Activated CD8-positive, alpha-beta T cell treated with anti-CD3 and anti-CD28 coated beads, Interleukin-2, amount 10 ng/mL, durations not matched to agents 7 days and 5 days (primary cell): ENCODE results near the gene OR10G4. TPM values are rescaled to one million over a fixed set of nuclear protein-coding genes. Genes with fewer than 3 reads are reported as not detected.

Experiments
- ATAC-seq: fragments of 150-1000 bp; cut with Tn5 transposase; one replicate; pipeline ENCODE4 v1.10.0; 2021; ENCODE audit warnings: moderate library complexity
- CTCF ChIA-PET: fragments of 350-600 bp; sonication (Branson Sonifier 250); formaldehyde crosslinking; loops from one replicate; lab custom pipeline; 2021; ENCODE audit warnings: antibody characterized with exemption; lab: Charles Lee
- POLR2A ChIA-PET: fragments of 350-600 bp; sonication (Branson Sonifier 250); formaldehyde crosslinking; loops from one replicate; lab custom pipeline; 2021; ENCODE audit warnings: antibody characterized with exemption; lab: Charles Lee
- DNase-seq: peaks from one replicate; pipeline ENCODE4 v3.0.0-alpha.2; 2020
- H3K27ac Mint-ChIP-seq: one replicate; pipeline ENCODE4 v1.8.0; 2021; ENCODE audit warnings: mild to moderate bottlenecking, mixed read lengths
- H3K27me3 Mint-ChIP-seq: one replicate; pipeline ENCODE4 v1.8.0; 2021; ENCODE audit warnings: low read depth, mixed read lengths
- H3K36me3 Mint-ChIP-seq: one replicate; pipeline ENCODE4 v1.8.0; 2021; ENCODE audit warnings: low read depth, mixed read lengths
- H3K4me1 Mint-ChIP-seq: one replicate; pipeline ENCODE4 v1.8.0; 2021; ENCODE audit warnings: low read depth, mixed read lengths
- H3K4me3 Mint-ChIP-seq: one replicate; pipeline ENCODE4 v1.8.0; 2021; ENCODE audit warnings: mild to moderate bottlenecking, mixed read lengths
- H3K9me3 Mint-ChIP-seq: one replicate; pipeline ENCODE4 v1.8.0; 2022; ENCODE audit warnings: mixed read lengths; ENCODE audit not compliant: insufficient read depth
- total RNA-seq, 2 experiments: library from RNA; stranded (reverse); gene quantifications; one replicate each; pipeline ENCODE4 v1.2.3, GENCODE V29; 2021

Gene OR10G4
- total RNA-seq, 2 experiments from 2014 or later = not detected

GRCh38 chr11:124050748-124051147 lies 38.0 kb downstream of the OR10G4 start:
- ATAC-seq (no peak), DNase-seq (no peak)
- POLR2A ChIA-PET = no interaction called here
- CTCF ChIA-PET = interaction anchor here (1.1 kb wide), 1 partner anchor 16 kb away, joined by 3 read pairs; no protein-coding TSS in a partner anchor
- H3K27ac Mint-ChIP-seq = no peak overlapping the region
- no peaks in the 10 kb centered on the region for H3K9me3 Mint-ChIP-seq
- no peak overlapping the region for H3K4me3 Mint-ChIP-seq
- H3K36me3 Mint-ChIP-seq = no peaks in the 10 kb centered on the region
- no peaks in the 10 kb centered on the region for H3K4me1 Mint-ChIP-seq
- no peaks in the 10 kb centered on the region for H3K27me3 Mint-ChIP-seq

DNA sequence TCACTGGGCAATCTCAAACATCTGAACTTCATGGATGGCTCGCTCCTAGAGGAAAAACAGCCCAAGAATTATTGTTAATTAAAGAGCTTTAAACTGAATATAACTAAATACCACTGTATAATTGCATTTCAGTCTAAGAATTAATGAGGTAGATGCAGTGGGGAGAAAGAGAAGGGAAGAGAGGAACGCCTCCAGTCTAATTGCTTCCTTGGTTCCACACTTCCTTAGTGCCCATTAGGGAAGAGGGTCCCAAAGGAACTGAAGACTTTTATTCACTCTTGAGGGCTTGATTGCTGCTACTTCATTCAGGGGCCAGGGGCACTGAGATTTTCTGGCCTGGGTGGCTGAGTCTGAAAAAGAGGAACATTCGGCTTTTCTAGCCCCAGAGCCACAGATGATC lies 40.2 kb downstream of the OR10G4 start:
- Mint-ChIP-seq H3K27me3 (peaks cover 1% of the 10 kb centered on the region), H3K4me1 (no peaks in the 10 kb centered on the region), H3K27ac (no peak overlapping the region), H3K4me3 (no peak overlapping the region), H3K9me3 (no peaks in the 10 kb centered on the region), H3K36me3 (no peaks in the 10 kb centered on the region)
- ATAC-seq (no peak), DNase-seq (no peak)
- ChIA-PET POLR2A (no interaction called here), CTCF (no interaction called here)

Other genes with a start within 250 kb of the OR10G4 start
- gene OR6M1, start 206.6 kb upstream of the OR10G4 start, total RNA-seq = not detected
- not detected for gene TMEM225, start 127.3 kb upstream of the OR10G4 start, total RNA-seq
- not detected for gene OR8D4, start 110.8 kb upstream of the OR10G4 start, total RNA-seq
- gene OR4D5, start 73.4 kb upstream of the OR10G4 start, total RNA-seq = not detected
- gene OR6T1, start 69.2 kb upstream of the OR10G4 start, total RNA-seq = not detected
- gene OR10S1, start 35.2 kb upstream of the OR10G4 start, total RNA-seq = not detected
- gene OR10G6, start 17.8 kb upstream of the OR10G4 start, total RNA-seq = not detected
- not detected for gene OR10G9, start 10.0 kb downstream of the OR10G4 start, total RNA-seq
- gene OR10G8, start 13.8 kb downstream of the OR10G4 start, total RNA-seq = not detected
- gene OR10G7, start 28.3 kb downstream of the OR10G4 start, total RNA-seq = not detected
- gene VWA5A, start 102.5 kb downstream of the OR10G4 start, total RNA-seq = 1 to 10 TPM; 3.3 to 3.8 TPM
- not detected for gene OR10D3, start 170.3 kb downstream of the OR10G4 start, total RNA-seq
- gene OR8G1, start 228.1 kb downstream of the OR10G4 start, total RNA-seq = not detected
- not detected for gene OR8G5, start 243.4 kb downstream of the OR10G4 start, total RNA-seq